MM.1S (cell line): ENCODE results near the gene RFPL3.

Experiments used
- CTCF ChIP-seq: fragments of 300-600 bp; sonication (generic); IDR thresholded peaks from 2 replicates; pipeline ENCODE4 v1.5.1; 2016; ENCODE audit warnings: antibody characterized with exemption, low read length, mixed read lengths
- EZH2 ChIP-seq: fragments of 300-600 bp; sonication (generic); optimal IDR thresholded peaks from 2 replicates; pipeline ENCODE3; 2017; ENCODE audit warnings: low read depth, mild to moderate bottlenecking, antibody characterized with exemption, low read length, mixed read lengths
- EZH2phosphoT487 ChIP-seq: fragments of 300-600 bp; sonication (generic); IDR thresholded peaks from 2 replicates; pipeline ENCODE4 v1.6.1; 2018; ENCODE audit warnings: antibody characterized with exemption, low read length

- TF ChIP-seq CTCF (no peak), EZH2 (no peak), EZH2phosphoT487 (no peak)
Observed at GRCh38 chr22:32312748-32313147, 44.9 kb upstream of the RFPL3 start.
